Esophagus squamous epithelium (tissue), 4 donors: ENCODE data around the gene PTBP2.

ENCODE experiments used
- POLR2A ChIP-seq, 4 donors: fragments of 450-650 bp; IDR thresholded peaks; one replicate each; pipeline ENCODE4 v1.6.1; 2017; ENCODE audit warnings: antibody characterized with exemption in 4 of 4, mild to moderate bottlenecking in 4 of 4, moderate library complexity in 3 of 4
- TF ChIP-seq, protein P1 (sequence below), 6 experiments: fragments of 450-650 bp in 4 of 6; fragments of 200-600 bp in 2 of 6; sonication (generic) in 2 of 6; IDR thresholded peaks; one replicate each; pipeline ENCODE4 v1.5.1; 2016 to 2019; ENCODE audit warnings: antibody characterized with exemption in 6 of 6, mild to moderate bottlenecking in 4 of 6, moderate library complexity in 4 of 6

DNA sequence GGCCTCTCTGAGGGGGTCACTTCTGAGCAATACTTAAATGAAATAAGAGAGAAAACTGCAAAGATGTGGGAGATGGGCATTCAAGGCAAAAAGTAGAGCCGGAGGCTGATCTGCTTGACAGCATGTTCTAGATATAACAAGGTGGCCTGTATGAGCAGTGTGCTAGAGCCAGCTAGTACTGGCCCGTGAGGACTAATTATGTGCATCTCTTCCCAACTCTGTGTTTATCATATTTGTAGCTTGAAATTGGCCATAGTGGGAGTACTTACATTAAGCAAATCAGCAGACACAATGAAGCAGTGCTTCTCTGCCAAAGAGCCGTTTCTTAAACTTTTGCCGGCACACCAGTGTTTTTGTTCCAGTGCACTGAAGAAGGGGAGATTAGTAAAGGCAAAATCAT is 13.1 kb upstream of the PTBP2 start:
- TF ChIP-seq, protein P1, sequence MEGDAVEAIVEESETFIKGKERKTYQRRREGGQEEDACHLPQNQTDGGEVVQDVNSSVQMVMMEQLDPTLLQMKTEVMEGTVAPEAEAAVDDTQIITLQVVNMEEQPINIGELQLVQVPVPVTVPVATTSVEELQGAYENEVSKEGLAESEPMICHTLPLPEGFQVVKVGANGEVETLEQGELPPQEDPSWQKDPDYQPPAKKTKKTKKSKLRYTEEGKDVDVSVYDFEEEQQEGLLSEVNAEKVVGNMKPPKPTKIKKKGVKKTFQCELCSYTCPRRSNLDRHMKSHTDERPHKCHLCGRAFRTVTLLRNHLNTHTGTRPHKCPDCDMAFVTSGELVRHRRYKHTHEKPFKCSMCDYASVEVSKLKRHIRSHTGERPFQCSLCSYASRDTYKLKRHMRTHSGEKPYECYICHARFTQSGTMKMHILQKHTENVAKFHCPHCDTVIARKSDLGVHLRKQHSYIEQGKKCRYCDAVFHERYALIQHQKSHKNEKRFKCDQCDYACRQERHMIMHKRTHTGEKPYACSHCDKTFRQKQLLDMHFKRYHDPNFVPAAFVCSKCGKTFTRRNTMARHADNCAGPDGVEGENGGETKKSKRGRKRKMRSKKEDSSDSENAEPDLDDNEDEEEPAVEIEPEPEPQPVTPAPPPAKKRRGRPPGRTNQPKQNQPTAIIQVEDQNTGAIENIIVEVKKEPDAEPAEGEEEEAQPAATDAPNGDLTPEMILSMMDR (IDR thresholded peaks at IDR 0.05): no peak
- no peak for TF ChIP-seq POLR2A (IDR thresholded peaks at IDR 0.05)
